ENCODE measurements around the gene ELFN2. TPM values are rescaled to one million over a fixed set of nuclear protein-coding genes. Genes with fewer than 3 reads are reported as not detected.

ELFN2 gene
- total and polyA plus RNA-seq, 4 donors = 0.62 to 6.8 (median 1.6) TPM

DNA sequence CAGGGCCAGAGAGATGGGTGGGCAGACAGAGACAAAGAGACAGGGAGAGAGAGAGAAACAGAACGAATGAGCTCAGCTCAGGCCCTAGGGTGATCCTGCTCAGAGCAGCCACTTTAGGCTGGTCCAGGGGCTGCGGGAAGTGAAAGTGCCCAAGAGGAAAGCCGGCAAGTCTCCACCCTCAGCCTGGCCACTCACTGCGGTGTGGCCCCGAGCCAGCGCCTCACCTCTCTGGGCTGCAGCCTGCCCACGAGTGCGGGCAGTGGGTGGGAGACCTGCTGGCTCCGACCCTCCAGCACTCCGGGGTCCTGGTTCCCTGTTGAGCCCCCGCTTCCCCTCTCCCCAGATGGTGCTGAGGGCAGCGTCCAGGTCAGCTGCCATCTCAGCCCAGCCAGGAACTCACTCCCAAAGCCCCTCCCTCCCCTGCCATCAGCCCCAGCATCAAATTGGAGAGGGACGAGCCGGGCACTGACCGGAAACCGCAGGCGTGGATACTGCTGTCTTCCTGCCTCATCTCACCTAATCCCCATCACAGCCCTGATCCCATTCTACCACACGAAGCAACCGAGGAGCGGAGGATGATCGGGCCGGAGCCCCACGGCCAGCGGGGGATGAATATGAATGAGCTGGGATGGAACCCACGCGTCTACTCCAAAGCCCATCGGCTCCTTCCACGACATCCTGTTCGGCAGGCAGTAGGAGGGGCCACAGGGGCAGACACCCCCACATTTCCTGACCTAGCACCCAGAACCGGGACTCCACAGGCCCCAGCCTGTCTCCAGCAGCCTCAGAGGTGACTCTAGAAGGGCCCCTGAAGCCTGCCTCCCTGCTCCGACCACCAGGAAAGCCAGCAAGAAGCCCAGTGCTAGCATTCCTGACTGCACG lies 16.9 kb downstream of the ELFN2 start:
- Histone ChIP-seq H3K27ac (ENCODE audit: low read depth in 1 of 2, low read length in 1 of 2) (peak overlapping the region in 1 of 2 donors; percentile 70), H3K4me3 (no peak overlapping the region), H3K27me3 (ENCODE audit: control insufficient read depth in 3 of 3, insufficient read depth in 3 of 3, low read length in 2 of 3) (no peaks in the 10 kb centered on the region), H3K4me1 (ENCODE audit: control insufficient read depth in 5 of 5, insufficient read depth in 5 of 5, low read length in 5 of 5) (peaks cover 0 to 17% (median 0%) of the 10 kb centered on the region in 5 donors), H3K36me3 (ENCODE audit: control insufficient read depth in 4 of 4, insufficient read depth in 4 of 4, low read length in 4 of 4) (no peaks in the 10 kb centered on the region), H3K9me3 (ENCODE audit: control insufficient read depth in 4 of 4, insufficient read depth in 3 of 4, low read length in 3 of 4) (peaks cover 0 to 3% (median 0%) of the 10 kb centered on the region in 4 donors), H3K9ac (ENCODE audit: insufficient read depth in 1 of 2, low read length in 2 of 2) (no peak overlapping the region)
- TF ChIP-seq, protein P1, sequence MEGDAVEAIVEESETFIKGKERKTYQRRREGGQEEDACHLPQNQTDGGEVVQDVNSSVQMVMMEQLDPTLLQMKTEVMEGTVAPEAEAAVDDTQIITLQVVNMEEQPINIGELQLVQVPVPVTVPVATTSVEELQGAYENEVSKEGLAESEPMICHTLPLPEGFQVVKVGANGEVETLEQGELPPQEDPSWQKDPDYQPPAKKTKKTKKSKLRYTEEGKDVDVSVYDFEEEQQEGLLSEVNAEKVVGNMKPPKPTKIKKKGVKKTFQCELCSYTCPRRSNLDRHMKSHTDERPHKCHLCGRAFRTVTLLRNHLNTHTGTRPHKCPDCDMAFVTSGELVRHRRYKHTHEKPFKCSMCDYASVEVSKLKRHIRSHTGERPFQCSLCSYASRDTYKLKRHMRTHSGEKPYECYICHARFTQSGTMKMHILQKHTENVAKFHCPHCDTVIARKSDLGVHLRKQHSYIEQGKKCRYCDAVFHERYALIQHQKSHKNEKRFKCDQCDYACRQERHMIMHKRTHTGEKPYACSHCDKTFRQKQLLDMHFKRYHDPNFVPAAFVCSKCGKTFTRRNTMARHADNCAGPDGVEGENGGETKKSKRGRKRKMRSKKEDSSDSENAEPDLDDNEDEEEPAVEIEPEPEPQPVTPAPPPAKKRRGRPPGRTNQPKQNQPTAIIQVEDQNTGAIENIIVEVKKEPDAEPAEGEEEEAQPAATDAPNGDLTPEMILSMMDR (IDR thresholded peaks at IDR 0.05; ENCODE audit: control extremely low read depth, extremely low read depth) = no peak
- 36 to 57% methylated on average over 31 to 32 of the region's 32 CpGs for WGBS, 2 donors
- DNase-seq (no peak), ATAC-seq (ENCODE audit: insufficient read depth, low FRiP score) (peak; percentile 60)

DNA sequence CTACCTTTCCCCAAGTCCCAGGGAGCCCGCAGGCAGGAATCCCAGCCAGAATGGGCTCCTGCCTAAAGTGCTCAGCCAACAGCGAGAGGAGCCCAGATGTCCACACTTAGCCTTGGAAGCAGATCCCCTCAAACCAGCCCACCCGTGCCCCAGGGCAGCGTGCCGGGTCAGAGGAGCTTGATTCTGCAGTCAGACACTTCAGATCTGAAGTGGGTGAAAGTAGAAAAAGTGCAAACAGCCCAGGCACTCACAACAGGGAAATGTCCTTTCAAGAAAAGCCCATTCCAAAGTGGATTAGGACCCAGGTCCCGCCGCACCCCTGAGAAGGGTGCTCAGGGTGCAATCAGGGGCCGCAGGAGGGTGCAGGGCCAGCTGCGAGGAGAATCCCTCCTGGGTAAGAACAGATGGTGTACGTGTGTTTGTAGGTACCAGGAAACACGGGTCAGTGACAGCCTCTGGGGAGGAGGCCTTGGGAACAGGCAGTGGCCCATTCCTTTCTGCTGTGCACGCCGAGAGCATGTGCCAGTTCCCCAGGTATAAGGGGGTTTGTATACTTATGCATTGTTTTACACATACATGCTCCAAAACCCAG lies 17.7 kb downstream of the ELFN2 start:
- H3K4me1 ChIP-seq (ENCODE audit: control insufficient read depth in 5 of 5, insufficient read depth in 5 of 5, low read length in 5 of 5) = peaks cover 0 to 17% (median 0%) of the 10 kb centered on the region in 5 donors
- no peaks in the 10 kb centered on the region for H3K36me3 ChIP-seq (ENCODE audit: control insufficient read depth in 4 of 4, insufficient read depth in 4 of 4, low read length in 4 of 4)
- peak; percentile 66 for ATAC-seq (ENCODE audit: insufficient read depth, low FRiP score)
- peak overlapping the region in 1 of 2 donors; percentile 70 for H3K27ac ChIP-seq (ENCODE audit: low read depth in 1 of 2, low read length in 1 of 2)
- TF ChIP-seq, protein P1 (IDR thresholded peaks at IDR 0.05; ENCODE audit: control extremely low read depth, extremely low read depth) = no peak
- no peaks in the 10 kb centered on the region for H3K27me3 ChIP-seq (ENCODE audit: control insufficient read depth in 3 of 3, insufficient read depth in 3 of 3, low read length in 2 of 3)
- H3K4me3 ChIP-seq = no peak overlapping the region
- H3K9me3 ChIP-seq (ENCODE audit: control insufficient read depth in 4 of 4, insufficient read depth in 3 of 4, low read length in 3 of 4) = peaks cover 0 to 3% (median 0%) of the 10 kb centered on the region in 4 donors
- no peak overlapping the region for H3K9ac ChIP-seq (ENCODE audit: insufficient read depth in 1 of 2, low read length in 2 of 2)
- 71 to 83% methylated on average over 13 of the region's 13 CpGs for WGBS, 2 donors
- peak in 2 of 3 donors; percentile 38 to 49 for DNase-seq

- Histone ChIP-seq H3K9ac (ENCODE audit: insufficient read depth in 1 of 2, low read length in 2 of 2) (no peak overlapping the region), H3K27me3 (ENCODE audit: control insufficient read depth in 3 of 3, insufficient read depth in 3 of 3, low read length in 2 of 3) (no peaks in the 10 kb centered on the region), H3K27ac (ENCODE audit: low read depth in 1 of 2, low read length in 1 of 2) (peak overlapping the region in 1 of 2 donors; percentile 20), H3K36me3 (ENCODE audit: control insufficient read depth in 4 of 4, insufficient read depth in 4 of 4, low read length in 4 of 4) (no peaks in the 10 kb centered on the region), H3K9me3 (ENCODE audit: control insufficient read depth in 4 of 4, insufficient read depth in 3 of 4, low read length in 3 of 4) (peaks cover 0 to 3% (median 0%) of the 10 kb centered on the region in 4 donors), H3K4me1 (ENCODE audit: control insufficient read depth in 5 of 5, insufficient read depth in 5 of 5, low read length in 5 of 5) (peaks cover 0 to 17% (median 0%) of the 10 kb centered on the region in 5 donors), H3K4me3 (no peak overlapping the region)
- no peak for ATAC-seq (ENCODE audit: insufficient read depth, low FRiP score)
- no peak for DNase-seq
- 72 to 94% methylated on average over 8 of the region's 8 CpGs for WGBS, 2 donors
- TF ChIP-seq, protein P1 (IDR thresholded peaks at IDR 0.05; ENCODE audit: control extremely low read depth, extremely low read depth) = no peak
These were observed 18.2 kb downstream of the ELFN2 start for GRCh38 chr22:37409031-37409430.
